Embryonic facial prominence (tissue), 1 donor: Measurements from ENCODE around the gene CYCS.
"Not testable (repeated sequence)": the region's sequence is repeated elsewhere in the genome, so short reads cannot be mapped to it uniquely, and the experiment has no call there.

Experiments used
- DNase-seq: peaks from one replicate; pipeline ENCODE4 v3.0.0-alpha.2; 2016; ENCODE audit errors: extremely low spot score

CYCS gene

GRCh38 chr7:25118048-25118753, 6.9 kb downstream of the CYCS start:
- DNase-seq = no peak

- no peak for DNase-seq
These were observed 7.6 kb downstream of the CYCS start for GRCh38 chr7:25117226-25118047.

DNA sequence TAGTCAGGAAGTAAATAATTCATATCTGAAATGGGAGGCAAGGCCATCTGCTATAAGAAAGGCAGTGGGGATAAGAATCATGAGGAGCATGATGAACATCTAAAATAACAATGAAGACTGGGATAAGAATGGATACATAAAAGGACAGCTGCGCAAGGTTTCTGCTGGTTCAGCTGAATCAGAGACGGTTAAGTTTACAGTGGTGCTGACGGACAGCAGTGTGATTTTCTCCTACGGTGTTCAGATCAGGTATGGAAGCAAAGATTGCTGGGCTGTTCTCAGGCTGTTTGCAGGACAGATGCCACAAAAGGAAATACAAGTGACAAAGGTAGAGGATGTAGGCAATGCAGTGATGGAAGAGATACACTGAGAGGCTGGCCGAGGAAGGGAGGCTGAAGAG, 8.4 kb downstream of the CYCS start:
- no peak for DNase-seq

DNA sequence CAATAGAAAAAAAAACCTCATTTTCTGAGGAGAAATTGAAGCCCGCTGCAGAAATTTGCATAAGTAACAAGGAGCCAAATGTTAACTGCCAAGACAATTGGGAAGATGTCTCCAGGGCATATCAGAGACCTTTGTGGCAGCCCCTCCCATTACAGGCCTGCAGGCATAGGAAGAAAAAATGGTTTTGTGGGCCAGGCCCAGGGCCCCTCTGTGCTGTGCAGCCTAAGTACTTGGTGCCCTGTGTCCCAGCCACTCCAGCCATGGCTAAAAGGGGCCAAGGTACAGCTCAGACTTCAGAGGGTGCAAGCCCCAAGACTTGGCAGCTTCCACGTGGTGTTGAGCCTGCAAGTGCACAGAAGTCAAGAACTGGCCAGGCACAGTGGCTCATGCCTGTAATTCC, 14.5 kb downstream of the CYCS start:
- not testable (repeated sequence) for DNase-seq

DNA sequence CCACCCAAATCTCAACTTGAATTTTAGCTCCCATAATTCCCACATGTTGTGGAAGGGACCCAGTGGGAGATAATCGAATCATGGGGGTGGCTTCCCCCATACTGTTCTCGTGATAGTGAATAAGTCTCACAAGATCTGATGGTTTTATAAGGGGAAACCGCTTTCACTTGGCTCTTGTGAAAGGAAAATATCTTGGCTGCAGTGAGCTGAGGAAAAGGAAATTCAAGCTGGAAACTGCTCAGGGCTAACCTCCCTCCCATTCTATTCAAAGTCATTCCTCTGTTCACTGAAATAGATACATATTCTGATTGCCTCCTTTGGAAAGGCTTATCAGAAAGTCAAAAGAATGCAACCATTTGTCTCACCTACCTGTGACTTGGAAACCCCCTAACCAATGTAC, 15.8 kb downstream of the CYCS start:
- no peak for DNase-seq

- DNase-seq = no peak
These were observed 19.1 kb downstream of the CYCS start for GRCh38 chr7:25105911-25106310.

DNA sequence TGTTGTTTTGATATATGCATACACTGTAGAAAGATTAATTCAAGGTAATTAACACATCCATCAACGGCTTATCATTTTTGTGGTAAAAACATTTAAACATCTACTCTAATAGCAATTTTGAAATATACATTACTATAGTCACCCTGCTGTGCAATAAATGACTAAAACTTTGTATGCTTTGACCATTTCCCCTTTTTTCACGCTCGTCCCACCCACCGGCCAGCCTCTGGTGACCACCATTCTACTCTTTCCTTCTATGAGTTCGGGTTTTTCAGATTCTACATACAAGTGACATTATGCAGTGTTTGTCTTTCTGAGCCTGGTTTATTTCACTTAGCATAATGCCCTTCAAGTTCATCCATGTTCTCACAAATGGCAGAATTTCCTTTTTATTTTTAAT, 21.3 kb downstream of the CYCS start:
- no peak for DNase-seq

GRCh38 chr7:25101817-25102216, 23.2 kb downstream of the CYCS start:
- no peak for DNase-seq

GRCh38 chr7:25098096-25099046, 26.7 kb downstream of the CYCS start:
- DNase-seq = peak; percentile 18

GRCh38 chr7:25095516-25096345, 29.3 kb downstream of the CYCS start:
- no peak for DNase-seq

DNA sequence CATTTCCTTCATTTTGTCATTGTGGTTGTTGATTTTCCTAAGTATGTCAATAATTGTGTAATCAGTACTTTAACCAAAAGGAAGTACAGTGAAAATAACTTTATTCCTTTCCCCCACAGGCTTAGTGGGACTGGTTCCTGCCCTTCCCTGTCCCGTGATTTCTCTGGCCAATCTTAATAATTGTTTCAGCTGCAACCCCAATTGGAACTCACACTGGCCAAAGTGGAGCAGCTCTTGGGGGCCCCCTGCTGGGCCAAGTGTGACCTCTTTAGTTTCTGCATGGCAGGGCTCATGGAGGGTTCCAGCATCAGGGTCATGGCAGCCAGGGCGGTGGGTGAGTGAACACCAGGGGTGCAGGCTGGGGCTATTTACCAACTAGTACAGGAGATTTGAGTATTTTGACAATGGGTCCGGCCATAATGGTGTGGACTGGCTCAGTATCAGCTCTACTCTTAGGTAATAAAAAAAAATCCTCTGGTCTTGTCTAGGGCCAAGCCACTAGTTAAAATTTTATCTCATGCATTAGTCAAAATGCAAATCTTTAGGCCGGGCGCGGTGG, 31.7 kb downstream of the CYCS start:
- DNase-seq = no peak

DNA sequence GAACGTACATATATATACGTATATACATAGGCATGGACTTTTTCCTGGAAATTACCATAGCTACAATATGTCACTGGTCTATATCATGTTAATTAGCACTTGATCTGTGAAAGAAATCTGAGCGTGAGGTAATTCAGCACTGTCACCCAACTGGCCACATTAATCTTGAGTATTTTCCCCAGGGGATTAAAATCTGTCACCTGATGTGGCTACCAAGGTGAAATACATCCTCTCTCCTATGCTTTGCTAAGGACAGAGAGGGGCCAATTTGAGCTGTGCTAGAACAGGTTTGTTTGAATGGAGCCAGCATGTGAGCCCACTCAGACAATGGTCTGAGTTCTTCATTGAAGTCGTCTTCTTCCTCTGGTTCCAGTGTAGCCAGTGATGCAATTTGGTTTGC, 33.3 kb downstream of the CYCS start:
- DNase-seq = no peak

DNA sequence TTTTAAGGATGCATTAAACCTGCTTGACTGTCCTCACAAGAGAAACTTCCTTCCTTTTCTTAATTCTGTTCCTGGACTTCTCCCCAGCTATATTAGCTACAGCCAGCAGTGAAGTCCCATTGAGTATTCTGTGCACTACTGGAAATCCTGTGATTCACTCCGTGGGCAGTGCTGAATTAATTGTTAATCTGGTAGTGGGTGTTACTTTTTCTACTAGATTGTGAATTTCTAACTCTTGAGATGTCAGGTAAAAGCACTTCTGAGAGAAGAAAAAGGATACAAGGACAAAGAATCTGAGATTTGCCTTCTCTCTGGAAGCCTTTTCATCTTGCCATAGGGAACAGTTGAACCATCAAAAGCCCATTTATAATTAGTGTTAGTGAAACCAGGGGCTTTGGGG, 33.9 kb downstream of the CYCS start:
- no peak for DNase-seq

DNA sequence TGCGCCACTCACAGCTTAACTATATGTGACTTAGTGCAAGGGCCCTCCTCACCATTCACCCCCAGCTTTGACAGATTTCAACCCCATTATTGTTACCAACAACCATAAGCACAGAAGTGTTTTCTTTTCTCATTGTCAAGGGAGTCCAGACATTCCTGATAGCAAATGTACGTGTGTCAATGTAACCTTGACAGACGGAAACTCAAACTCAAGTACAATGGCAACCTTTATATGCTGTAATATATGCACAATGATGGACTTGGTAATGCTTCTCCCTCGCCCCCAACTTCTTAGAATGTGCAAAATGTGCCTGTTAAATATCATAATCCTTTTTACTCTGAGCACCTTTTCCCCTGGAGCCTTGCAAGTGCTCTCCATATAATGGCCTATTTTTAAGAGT, 34.7 kb downstream of the CYCS start:
- DNase-seq = no peak

DNA sequence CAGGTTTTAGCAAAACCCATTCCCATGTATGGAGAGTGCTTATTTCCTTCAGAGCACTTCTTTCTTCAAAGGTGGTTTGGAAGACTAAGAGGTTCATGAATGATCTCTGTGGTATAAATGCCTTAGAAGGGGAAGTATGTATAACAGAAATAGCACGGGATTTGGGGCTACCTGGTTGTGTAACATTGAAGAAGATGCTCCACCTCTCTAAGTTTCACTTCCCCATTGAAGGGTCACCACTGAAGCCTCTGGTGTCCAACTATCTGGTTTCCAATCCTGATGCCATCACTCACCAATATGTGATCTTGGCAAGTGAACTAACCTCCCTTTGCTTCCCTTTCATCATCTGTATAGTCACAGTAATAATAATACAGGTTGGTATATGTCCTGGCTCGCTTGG, 37.2 kb downstream of the CYCS start:
- no peak for DNase-seq

- no peak for DNase-seq
These were observed 40.2 kb downstream of the CYCS start for GRCh38 chr7:25084821-25085220.

DNA sequence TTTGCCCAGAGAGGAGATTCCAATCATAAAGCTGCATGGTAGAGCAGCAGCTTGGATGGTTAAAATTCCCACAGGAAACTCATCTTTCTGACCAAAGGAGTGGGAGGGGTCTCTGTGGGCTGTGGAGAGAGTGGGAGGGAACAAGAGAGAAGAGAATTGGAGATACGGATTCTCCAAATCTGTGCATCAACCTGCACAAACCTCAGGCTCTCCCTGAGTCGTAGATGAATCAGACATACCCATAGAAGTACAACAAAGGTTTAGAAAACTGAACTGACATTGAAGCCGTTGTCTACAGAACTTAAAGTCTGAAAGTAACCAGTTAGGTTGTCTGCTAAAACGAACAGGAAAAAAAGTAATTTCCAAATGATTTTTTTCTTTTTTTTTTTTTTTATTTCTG, 41.9 kb downstream of the CYCS start:
- no peak for DNase-seq

DNA sequence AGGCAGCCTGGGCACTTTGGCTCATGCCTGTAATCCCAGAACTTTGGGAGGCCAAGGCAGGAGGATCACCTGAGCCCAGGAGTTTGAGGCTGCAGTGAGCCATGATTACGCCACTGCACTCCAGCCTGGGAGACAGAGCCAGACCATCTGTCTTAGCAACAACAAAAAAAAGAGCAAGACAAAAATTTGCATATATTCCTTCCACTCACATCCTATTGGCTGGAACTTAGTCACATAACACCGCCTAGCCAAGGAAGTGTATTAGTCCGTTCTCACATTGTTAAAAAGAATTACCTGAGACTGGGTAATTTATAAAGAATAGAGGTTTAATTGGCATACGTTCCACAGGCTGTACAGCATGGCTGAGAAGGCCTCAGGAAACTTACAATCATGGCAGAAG, 43.0 kb downstream of the CYCS start:
- DNase-seq = not testable (repeated sequence)

GRCh38 chr7:25077096-25077495, 48.0 kb downstream of the CYCS start:
- DNase-seq = no peak

DNA sequence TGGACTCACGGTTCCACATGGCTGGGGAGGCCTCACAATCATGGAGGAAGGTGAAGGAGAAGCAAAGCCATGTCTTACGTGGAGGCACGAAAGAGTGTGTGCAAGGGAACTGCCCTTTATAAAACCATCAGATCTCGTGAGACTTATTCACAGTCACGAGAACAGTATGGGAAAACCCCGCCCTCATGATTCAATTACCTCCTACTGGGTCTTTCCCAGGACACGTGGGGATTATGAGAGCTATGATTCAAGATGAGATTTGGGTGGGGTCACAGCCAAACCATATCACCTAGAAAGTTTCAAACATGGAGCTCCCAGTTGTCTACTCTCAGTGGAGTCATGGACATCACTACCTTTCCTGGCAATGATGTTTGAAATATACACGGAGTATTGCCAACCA, 49.6 kb downstream of the CYCS start:
- DNase-seq = no peak

- no peak for DNase-seq
These were observed 51.6 kb downstream of the CYCS start for GRCh38 chr7:25073451-25073850.
